ENCODE measurements around the gene ALDH1L1.

DNA sequence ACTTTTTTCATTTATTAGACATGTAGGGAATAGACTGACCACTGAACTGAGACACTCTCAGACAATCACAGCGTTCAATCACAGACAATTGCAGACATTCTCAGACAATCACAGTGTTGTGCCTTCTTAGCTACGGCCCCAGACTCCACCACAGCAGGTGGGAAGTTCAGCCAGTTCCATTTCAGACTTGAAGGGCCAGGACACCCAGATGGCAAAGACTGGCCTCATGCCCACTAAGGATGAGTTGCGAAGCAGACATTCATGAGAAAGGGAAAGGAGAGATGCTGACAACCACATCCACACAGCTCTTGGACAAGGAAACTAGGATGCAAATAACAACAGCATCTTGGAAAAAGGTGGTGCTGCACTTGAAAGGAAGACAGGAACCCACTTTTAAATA lies 21.9 kb upstream of the ALDH1L1 start:
- TF ChIP-seq, protein P1, sequence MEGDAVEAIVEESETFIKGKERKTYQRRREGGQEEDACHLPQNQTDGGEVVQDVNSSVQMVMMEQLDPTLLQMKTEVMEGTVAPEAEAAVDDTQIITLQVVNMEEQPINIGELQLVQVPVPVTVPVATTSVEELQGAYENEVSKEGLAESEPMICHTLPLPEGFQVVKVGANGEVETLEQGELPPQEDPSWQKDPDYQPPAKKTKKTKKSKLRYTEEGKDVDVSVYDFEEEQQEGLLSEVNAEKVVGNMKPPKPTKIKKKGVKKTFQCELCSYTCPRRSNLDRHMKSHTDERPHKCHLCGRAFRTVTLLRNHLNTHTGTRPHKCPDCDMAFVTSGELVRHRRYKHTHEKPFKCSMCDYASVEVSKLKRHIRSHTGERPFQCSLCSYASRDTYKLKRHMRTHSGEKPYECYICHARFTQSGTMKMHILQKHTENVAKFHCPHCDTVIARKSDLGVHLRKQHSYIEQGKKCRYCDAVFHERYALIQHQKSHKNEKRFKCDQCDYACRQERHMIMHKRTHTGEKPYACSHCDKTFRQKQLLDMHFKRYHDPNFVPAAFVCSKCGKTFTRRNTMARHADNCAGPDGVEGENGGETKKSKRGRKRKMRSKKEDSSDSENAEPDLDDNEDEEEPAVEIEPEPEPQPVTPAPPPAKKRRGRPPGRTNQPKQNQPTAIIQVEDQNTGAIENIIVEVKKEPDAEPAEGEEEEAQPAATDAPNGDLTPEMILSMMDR (IDR thresholded peaks at IDR 0.05), result no peak
- no peak for TF ChIP-seq POLR2A (IDR thresholded peaks at IDR 0.05)
- no peak for TF ChIP-seq POLR2AphosphoS5 (IDR thresholded peaks at IDR 0.05)
- TF ChIP-seq EP300 (IDR thresholded peaks at IDR 0.05), result no peak

All from stomach (tissue), 4 donors.